Right lobe of liver (tissue), 4 donors: ENCODE results near the gene KATNIP.

Experiments used
- POLR2A ChIP-seq: fragments of 450-650 bp; IDR thresholded peaks from one replicate; pipeline ENCODE4 v1.6.1; 2017; ENCODE audit warnings: antibody characterized with exemption, mild to moderate bottlenecking
- TF ChIP-seq, protein P1 (sequence below), 4 donors: fragments of 200-600 bp in 3 of 4; fragments of 450-650 bp in 1 of 4; IDR thresholded peaks; one replicate each; pipeline versions ENCODE4 v1.5.1 to v1.8.0; 2016 to 2022; ENCODE audit warnings: antibody characterized with exemption in 4 of 4, mild to moderate bottlenecking in 2 of 4
- donor health status: DM: no; HTN: no; CAD: no.
- donor health status: DM: no; HTN: no; CAD: no.
- donor health status: DM: no; HTN: yes; CAD: no.

DNA sequence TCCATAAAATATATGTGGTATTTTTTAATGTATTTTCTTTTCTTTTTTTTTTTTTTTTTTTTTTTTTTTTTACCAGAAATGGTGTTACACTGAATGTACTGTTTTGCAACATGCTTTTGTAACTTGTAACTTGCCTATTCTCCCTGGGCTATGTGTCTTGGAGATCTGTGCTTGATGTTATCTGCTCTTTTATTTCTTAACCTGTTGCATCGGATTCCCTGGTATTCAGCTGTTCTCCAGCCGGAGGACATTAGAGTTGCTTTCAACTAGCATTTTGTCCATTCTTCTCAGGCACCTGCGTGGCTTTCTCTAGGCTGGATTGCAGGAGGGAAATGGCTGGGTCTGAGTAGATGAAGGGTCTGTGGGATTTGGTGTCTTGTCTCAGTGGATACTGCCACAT is 47.4 kb downstream of the KATNIP start:
- TF ChIP-seq, protein P1, sequence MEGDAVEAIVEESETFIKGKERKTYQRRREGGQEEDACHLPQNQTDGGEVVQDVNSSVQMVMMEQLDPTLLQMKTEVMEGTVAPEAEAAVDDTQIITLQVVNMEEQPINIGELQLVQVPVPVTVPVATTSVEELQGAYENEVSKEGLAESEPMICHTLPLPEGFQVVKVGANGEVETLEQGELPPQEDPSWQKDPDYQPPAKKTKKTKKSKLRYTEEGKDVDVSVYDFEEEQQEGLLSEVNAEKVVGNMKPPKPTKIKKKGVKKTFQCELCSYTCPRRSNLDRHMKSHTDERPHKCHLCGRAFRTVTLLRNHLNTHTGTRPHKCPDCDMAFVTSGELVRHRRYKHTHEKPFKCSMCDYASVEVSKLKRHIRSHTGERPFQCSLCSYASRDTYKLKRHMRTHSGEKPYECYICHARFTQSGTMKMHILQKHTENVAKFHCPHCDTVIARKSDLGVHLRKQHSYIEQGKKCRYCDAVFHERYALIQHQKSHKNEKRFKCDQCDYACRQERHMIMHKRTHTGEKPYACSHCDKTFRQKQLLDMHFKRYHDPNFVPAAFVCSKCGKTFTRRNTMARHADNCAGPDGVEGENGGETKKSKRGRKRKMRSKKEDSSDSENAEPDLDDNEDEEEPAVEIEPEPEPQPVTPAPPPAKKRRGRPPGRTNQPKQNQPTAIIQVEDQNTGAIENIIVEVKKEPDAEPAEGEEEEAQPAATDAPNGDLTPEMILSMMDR (IDR thresholded peaks at IDR 0.05): no peak
- TF ChIP-seq POLR2A: no peak
